CD4-positive, alpha-beta T cell treated with Interleukin-4 for 4 hours (primary cell): ENCODE measurements around the gene SDK1.

Source experiments
- DNase-seq: peaks from one replicate; pipeline ENCODE4 v3.0.0-alpha.2; 2020

The SDK1 gene

GRCh38 chr7:3292694-3293093 is 8.4 kb upstream of the SDK1 start:
- no peak for DNase-seq

- DNase-seq, result no peak
Measured at GRCh38 chr7:3294432-3295100, 6.5 kb upstream of the SDK1 start.

- no peak for DNase-seq
Measured at GRCh38 chr7:3297105-3297819, 3.8 kb upstream of the SDK1 start.

- no peak for DNase-seq
Measured at GRCh38 chr7:3300221-3300650, 816 bp upstream of the SDK1 start.

- DNase-seq, result no peak
Measured at GRCh38 chr7:3301449-3301731, 338 bp downstream of the SDK1 start.

- no peak for DNase-seq
Measured at GRCh38 chr7:3301831-3302618, 973 bp downstream of the SDK1 start.

- no peak for DNase-seq
Measured at GRCh38 chr7:3302681-3303320, 1.7 kb downstream of the SDK1 start.

- no peak for DNase-seq
Measured at GRCh38 chr7:3304131-3304530, 3.1 kb downstream of the SDK1 start.

GRCh38 chr7:3307435-3307834 is 6.4 kb downstream of the SDK1 start:
- DNase-seq, result no peak

- no peak for DNase-seq
Measured at GRCh38 chr7:3309140-3309539, 8.1 kb downstream of the SDK1 start.

- DNase-seq, result no peak
Measured at GRCh38 chr7:3309956-3310355, 8.9 kb downstream of the SDK1 start.

GRCh38 chr7:3310884-3311283 is 9.8 kb downstream of the SDK1 start:
- no peak for DNase-seq

GRCh38 chr7:3312583-3312982 is 11.5 kb downstream of the SDK1 start:
- DNase-seq, result no peak

- DNase-seq, result no peak
Measured at GRCh38 chr7:3318874-3319273, 17.8 kb downstream of the SDK1 start.

GRCh38 chr7:3321206-3321605 is 20.2 kb downstream of the SDK1 start:
- DNase-seq, result no peak

- DNase-seq, result no peak
Measured at GRCh38 chr7:3321745-3322144, 20.7 kb downstream of the SDK1 start.

GRCh38 chr7:3326246-3326645 is 25.2 kb downstream of the SDK1 start:
- DNase-seq, result no peak

- no peak for DNase-seq
Measured at GRCh38 chr7:3327099-3327498, 26.0 kb downstream of the SDK1 start.

GRCh38 chr7:3327655-3328054 is 26.6 kb downstream of the SDK1 start:
- no peak for DNase-seq

GRCh38 chr7:3332308-3332707 is 31.3 kb downstream of the SDK1 start:
- DNase-seq, result no peak

GRCh38 chr7:3333861-3334260 is 32.8 kb downstream of the SDK1 start:
- no peak for DNase-seq

- no peak for DNase-seq
Measured at GRCh38 chr7:3336042-3336665, 35.1 kb downstream of the SDK1 start.

GRCh38 chr7:3338161-3338560 is 37.1 kb downstream of the SDK1 start:
- no peak for DNase-seq
